GM12878 (cell line): Measurements from ENCODE around the gene ZG16.

Source experiments
- EGR1 ChIP-seq, 2 experiments: IDR thresholded peaks; 1 replicate in 1 of 2; 2 replicates in 1 of 2; pipeline ENCODE4 v1.6.1; 2011 to 2012; ENCODE audit warnings: low read depth in 2 of 2, low read length in 2 of 2, borderline replicate concordance in 1 of 2, mild to moderate bottlenecking in 1 of 2, moderate library complexity in 1 of 2
- EP300 ChIP-seq, 2 experiments: fragments of 150-350 bp in 1 of 2; IDR thresholded peaks; 2 replicates each; pipeline ENCODE4 v1.6.1; 2011 to 2012; ENCODE audit warnings: low read depth in 2 of 2, low read length in 2 of 2, borderline replicate concordance in 1 of 2, improper control_type of control experiment in 1 of 2, inconsistent platforms in 1 of 2; ENCODE audit not compliant: control insufficient read depth in 1 of 2
- MXI1 ChIP-seq: fragments of 150-350 bp; IDR thresholded peaks from 2 replicates; pipeline ENCODE4 v1.6.1; 2011; ENCODE audit warnings: low read depth, mild to moderate bottlenecking, inconsistent platforms, low read length, improper control_type of control experiment
- NRF1 ChIP-seq: conservative IDR thresholded peaks from 2 replicates; pipeline ENCODE4 v1.6.1; 2011; ENCODE audit warnings: mild to moderate bottlenecking, low read depth, low read length, improper control_type of control experiment
- TF ChIP-seq, protein P1 (sequence below), 3 experiments: IDR thresholded peaks in 2 of 3; conservative IDR thresholded peaks in 1 of 3; 2 replicates each; pipeline ENCODE4 v1.5.1; 2011; ENCODE audit warnings: low read depth in 3 of 3, low read length in 3 of 3, mild to moderate bottlenecking in 3 of 3, control low read depth in 2 of 3, moderate library complexity in 2 of 3, inconsistent platforms in 1 of 3, mixed read lengths in 1 of 3; ENCODE audit not compliant: control insufficient read depth in 2 of 3, insufficient read depth in 1 of 3; ENCODE audit errors: extremely low read depth in 1 of 3
- TF ChIP-seq, protein P2 (sequence below): IDR thresholded peaks from 2 replicates; pipeline ENCODE4 v1.6.1; 2012; ENCODE audit warnings: mild to moderate bottlenecking, low read depth, low read length

DNA sequence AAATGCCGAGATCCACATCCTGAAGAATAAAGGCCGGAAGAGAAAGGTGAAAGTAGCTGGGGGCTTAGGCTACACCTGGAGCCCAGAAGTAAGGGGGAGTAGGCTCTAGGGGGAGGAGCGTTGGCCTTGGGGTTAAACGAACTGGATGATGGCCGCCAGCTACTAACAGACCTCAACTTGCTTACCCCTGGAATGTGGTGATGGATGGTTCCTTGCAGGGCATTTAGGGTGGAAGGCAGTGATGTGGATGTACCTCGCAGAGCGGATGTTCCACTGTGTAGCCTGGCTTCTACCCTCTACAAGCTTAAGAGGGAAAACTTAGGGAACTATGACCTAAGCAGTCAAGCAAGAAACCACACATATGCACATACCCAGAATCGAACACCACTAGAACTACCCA, 26.0 kb downstream of the ZG16 start:
- no peak for TF ChIP-seq EGR1 (IDR thresholded peaks at IDR 0.05; ENCODE audit: borderline replicate concordance in 1 of 2, low read depth in 2 of 2, low read length in 2 of 2)
- no peak for TF ChIP-seq EP300 (IDR thresholded peaks at IDR 0.05; ENCODE audit: borderline replicate concordance in 1 of 2, control insufficient read depth in 1 of 2, low read depth in 2 of 2, low read length in 2 of 2)
- no peak for TF ChIP-seq NRF1
- TF ChIP-seq, protein P1, sequence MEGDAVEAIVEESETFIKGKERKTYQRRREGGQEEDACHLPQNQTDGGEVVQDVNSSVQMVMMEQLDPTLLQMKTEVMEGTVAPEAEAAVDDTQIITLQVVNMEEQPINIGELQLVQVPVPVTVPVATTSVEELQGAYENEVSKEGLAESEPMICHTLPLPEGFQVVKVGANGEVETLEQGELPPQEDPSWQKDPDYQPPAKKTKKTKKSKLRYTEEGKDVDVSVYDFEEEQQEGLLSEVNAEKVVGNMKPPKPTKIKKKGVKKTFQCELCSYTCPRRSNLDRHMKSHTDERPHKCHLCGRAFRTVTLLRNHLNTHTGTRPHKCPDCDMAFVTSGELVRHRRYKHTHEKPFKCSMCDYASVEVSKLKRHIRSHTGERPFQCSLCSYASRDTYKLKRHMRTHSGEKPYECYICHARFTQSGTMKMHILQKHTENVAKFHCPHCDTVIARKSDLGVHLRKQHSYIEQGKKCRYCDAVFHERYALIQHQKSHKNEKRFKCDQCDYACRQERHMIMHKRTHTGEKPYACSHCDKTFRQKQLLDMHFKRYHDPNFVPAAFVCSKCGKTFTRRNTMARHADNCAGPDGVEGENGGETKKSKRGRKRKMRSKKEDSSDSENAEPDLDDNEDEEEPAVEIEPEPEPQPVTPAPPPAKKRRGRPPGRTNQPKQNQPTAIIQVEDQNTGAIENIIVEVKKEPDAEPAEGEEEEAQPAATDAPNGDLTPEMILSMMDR (IDR thresholded peaks at IDR 0.05 in 2 of 3, conservative IDR thresholded peaks at IDR 0.05 in 1 of 3; ENCODE audit: control insufficient read depth in 2 of 3, extremely low read depth in 1 of 3, insufficient read depth in 1 of 3, low read depth in 3 of 3, low read length in 3 of 3) = no peak
- TF ChIP-seq, protein P2, sequence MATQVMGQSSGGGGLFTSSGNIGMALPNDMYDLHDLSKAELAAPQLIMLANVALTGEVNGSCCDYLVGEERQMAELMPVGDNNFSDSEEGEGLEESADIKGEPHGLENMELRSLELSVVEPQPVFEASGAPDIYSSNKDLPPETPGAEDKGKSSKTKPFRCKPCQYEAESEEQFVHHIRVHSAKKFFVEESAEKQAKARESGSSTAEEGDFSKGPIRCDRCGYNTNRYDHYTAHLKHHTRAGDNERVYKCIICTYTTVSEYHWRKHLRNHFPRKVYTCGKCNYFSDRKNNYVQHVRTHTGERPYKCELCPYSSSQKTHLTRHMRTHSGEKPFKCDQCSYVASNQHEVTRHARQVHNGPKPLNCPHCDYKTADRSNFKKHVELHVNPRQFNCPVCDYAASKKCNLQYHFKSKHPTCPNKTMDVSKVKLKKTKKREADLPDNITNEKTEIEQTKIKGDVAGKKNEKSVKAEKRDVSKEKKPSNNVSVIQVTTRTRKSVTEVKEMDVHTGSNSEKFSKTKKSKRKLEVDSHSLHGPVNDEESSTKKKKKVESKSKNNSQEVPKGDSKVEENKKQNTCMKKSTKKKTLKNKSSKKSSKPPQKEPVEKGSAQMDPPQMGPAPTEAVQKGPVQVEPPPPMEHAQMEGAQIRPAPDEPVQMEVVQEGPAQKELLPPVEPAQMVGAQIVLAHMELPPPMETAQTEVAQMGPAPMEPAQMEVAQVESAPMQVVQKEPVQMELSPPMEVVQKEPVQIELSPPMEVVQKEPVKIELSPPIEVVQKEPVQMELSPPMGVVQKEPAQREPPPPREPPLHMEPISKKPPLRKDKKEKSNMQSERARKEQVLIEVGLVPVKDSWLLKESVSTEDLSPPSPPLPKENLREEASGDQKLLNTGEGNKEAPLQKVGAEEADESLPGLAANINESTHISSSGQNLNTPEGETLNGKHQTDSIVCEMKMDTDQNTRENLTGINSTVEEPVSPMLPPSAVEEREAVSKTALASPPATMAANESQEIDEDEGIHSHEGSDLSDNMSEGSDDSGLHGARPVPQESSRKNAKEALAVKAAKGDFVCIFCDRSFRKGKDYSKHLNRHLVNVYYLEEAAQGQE = no peak
- TF ChIP-seq MXI1 = no peak
